ENCODE measurements around the gene RDH14.

Gene RDH14

DNA sequence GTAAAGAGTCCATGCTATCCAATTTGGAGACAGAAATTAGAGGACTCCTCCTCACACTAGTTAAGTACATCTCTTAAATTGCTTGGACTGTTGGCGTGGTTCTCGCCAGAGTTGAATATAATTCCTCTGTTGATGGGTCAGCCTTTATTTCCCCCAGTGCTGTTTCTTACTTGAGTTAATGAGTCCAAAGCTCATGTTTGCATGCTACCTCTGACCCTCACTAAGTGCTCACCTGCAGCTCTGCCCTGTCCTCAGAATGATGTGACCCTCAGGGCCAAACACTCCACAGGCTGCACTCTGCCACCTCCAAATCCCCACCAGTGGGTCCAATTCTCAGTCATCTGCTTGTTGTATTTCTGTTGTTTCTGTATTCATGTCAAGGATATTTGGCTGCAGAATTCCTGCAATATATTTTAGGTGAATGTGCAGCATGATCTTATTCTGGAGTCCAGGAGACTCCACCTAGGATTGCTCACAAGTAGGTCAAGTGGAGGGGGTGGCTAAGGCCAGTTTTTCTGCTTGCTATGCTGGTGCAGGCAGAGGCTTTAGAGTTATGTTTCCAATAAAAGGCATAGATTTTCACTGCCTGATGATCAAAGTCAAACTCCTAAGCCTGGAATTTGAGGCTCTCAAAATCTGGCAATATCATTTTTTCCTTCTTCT lies 37.8 kb downstream of the RDH14 start:
- no peak for DNase-seq (ENCODE audit: low read depth in 1 of 2, low spot score in 1 of 2)

DNA sequence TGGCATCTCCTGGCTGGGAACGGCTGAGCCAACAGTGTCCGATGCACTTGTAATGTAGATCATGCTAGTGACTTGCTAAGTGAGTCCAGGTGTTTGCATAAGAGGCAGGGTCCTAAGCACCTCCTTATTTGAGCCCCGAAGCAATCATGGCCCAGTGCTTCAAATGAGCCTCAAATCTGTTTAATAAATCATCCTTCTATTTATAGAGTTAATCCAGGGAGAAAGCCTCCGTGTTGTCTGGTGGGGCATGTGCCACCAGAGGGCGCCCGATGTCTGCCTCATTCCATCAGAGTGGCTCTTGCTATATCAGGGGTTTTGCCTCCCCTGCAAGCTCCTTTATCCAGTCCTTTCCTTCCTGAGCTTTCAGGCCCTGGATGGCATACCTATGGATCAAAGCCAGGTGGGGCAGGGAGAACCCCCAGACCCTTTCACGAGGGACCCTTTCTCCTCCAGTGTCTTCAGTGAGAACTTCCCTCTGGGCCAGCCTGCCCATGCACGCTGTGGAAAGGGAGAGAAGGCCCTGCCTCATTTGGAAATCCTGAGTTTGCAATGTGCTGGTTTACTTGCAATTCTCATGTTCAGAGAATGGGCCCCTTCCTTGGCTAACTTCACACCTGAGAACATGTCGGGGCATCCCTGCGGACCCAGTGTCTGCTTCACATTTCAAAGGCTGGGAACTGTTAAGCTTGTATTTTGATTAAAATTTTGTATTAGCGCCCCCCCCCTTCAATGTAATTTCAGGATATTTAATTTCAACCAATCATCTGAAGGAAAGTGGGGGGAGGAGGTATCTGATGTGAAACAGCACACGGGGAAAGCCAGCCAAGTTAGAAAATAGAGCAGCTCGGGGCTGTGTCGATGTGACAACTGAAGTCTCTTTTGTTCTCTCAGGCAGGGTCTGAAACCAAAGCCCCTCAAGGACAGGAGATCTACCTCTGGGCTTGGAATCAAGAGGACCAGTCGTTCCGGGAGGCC lies 39.7 kb downstream of the RDH14 start:
- DNase-seq (ENCODE audit: low read depth in 1 of 2, low spot score in 1 of 2): peak; percentile 58 to 67

DNA sequence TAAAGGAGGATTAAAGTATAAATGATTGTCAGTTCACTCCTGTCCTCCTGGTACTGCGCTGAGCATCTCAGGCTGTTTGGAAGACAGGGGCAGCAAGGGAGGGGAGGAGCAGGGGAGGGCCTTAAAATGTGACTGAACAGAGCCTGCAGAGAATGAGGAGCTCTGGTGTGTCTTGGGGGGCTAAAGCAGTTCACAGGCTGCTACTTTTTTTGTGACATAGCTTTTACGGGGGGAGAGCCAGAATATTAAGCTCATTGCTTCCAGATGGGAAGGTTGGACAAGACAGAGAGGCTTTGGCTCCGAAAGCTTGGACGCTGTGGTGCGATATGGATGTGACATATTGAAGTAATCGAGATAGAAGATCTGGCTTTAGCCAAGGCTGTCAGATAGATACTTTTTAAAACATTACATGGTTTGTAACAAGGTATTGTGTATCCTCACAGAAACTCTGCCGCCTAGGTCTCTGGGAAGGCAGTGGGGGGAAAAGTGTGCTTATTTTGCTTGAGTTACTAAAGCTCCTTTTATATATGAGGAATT lies 40.5 kb downstream of the RDH14 start:
- no peak for DNase-seq (ENCODE audit: low read depth in 1 of 2, low spot score in 1 of 2)

DNA sequence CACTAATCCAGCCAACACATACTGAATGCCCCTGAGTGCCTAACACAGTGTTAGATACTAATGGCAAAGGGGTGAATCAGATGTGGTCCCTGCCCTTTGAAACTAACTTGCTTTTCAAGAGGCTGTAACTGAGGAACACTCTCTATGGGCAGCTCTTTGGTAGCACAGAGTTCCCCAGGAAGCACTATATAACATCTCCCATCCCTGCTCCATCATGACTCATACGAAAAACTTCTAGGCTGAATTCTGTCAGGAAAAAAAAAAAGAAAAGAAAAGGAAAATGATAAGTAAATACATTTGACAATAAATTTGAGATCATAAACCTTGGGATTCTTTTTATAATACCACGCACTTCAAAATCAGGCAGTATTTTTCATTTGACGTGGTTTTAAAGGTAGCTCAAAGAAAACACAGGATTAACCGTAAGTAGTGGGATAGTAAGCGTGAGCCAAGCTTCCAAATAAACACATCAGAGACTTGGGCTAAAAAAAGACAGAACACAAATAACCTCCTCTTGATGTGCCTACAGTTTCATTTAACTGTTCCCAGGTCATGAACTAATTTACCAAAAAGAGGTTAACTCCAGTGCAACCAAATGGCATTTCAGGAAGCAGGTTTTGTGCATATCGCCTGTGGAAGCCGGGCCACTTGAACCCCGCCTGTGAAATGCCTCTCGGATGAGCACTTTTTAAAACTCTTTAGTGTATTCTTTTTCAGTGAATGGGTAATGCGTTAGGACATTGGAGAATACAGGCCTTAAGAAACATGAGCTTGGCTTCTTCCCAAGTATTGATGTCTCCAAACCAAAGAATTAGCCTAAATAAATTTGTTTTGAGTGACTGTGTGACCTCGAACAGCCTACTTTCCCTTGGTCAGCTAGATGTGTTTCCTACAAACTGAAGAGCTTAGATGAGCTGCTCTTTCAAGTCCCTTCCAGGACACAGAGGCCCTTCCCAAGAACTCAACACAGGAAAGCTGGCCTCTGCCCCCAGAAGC lies 42.0 kb downstream of the RDH14 start:
- DNase-seq (ENCODE audit: low read depth in 1 of 2, low spot score in 1 of 2): no peak

DNA sequence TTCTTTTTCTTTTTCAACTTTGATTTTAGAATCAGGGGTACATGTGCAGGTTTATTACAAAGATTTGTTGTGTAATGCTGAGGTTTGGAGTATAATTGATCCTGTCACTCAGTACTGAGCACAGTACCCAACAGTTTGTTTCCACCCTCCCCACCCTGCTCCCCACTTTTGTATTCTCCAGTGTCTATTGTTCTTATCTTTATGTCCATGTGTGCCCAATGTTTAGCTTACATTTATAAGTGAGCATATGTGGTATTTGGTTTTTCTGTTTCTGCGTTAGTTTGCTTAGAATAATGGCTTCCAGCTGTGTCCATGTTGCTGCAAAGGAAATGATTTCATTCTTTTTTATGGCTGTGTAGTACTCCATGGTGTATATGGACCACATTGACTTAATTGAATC lies 43.1 kb downstream of the RDH14 start:
- no peak for DNase-seq (ENCODE audit: low read depth in 1 of 2, low spot score in 1 of 2)

DNA sequence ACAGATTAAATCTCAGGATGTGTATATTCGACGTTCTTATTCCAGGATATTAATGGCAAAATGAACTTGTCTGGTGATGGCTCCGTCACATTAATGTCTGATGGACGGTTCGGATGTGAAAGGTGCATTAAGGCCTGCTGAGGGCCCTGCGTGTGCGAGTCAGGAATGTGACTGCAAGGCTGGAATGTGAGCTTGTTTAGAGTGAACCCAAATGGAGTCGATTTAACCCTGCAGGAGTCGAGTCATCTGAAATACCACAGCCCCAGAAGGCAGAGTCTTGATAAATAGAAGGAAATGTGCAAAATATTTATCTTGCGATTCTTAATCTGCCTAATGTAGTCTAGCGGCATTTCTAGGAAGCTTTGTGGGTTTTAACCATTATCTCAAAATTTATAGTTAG lies 44.3 kb downstream of the RDH14 start:
- DNase-seq (ENCODE audit: low read depth in 1 of 2, low spot score in 1 of 2): no peak

DNA sequence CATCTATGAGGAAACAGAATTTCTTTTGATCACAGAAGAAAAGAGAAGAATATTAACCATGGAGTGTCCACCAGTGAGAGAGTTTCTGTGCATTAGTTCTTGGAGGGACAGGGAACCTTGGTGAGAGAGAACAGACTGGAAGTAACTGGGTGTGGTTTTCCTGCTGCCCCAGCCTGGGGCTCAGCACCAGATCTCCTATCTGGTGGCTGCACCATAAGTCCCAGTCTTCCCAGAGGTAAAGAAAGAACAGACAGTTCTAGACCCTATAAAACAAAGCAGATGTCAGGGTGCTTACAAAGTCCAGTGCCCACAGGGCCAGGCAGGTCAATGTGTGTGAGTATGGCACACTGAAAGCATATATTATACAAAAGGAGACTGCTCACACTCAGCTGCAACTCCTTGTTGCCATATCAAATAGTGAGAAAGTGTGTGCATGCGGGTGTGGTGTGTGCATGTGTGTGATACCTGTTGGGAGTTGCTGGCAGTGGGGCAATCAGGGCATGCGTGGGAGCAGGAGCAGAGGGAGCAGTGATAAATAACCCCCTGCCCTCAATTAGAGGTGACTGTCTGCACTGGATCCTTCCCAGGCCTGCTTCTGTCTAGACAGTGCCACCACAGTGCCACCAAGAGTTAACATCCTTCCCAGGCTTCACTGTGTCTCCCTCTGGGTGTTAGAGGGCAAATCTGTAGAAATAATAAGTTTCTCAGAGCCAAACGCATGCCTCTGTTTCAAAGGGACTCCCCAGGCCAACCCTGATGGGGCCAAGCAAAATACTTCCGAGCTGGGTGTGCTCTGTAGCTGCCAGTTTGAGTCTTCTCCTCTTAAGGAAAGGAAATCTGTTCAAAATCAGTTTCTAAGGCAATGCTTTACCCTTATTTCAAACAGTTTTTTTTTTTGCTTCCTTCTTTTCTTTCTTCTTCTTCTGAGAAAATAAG lies 45.7 kb downstream of the RDH14 start:
- no peak for DNase-seq (ENCODE audit: low read depth in 1 of 2, low spot score in 1 of 2)

DNA sequence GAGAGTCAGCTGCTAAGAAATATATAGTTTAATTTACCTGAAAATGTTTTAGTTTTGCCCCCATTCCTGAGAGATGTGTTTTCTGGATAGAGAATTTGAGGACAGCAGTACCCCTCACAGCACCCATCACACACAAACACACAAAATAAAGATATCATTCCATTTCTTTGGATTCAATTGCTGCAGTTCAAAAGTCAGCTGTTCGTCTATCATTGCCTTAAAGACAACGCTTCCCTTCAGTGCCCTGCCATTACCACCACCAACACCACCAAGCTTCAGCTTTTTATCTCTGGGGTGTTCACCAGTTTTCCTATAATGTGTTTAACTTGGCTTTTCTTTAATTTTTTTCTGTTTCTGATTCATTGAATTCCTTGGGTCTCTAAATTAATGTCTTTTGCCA lies 49.7 kb downstream of the RDH14 start:
- DNase-seq (ENCODE audit: low read depth in 1 of 2, low spot score in 1 of 2): no peak

DNA sequence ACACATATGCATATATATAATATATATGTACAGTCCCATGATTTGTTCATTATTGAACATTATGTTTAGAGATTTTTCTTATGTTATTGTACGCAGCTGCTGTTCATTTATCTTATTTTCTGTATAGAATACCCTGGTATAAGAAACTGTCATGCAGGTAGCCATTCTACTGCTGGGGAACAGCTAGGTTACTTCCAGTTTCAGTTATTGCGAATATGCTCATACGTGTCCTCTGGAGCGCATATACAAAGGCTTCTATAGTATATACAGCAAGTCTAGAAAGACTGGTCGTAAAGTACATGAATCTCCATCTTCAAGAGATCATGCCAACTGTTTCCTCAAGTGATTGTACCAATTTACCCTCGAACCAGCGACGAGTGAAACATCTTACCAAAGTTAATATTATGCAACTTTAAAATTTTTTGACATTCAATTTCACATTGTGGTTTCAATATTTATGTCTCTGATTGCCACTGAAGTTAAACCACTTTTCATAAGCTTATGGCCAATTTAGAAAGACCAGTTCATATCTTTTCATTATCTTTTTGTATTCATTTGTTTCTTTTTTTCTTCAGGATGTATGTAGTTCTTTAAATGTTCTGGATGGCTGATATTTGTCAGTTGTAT lies 53.5 kb downstream of the RDH14 start:
- no peak for DNase-seq (ENCODE audit: low read depth in 1 of 2, low spot score in 1 of 2)

DNA sequence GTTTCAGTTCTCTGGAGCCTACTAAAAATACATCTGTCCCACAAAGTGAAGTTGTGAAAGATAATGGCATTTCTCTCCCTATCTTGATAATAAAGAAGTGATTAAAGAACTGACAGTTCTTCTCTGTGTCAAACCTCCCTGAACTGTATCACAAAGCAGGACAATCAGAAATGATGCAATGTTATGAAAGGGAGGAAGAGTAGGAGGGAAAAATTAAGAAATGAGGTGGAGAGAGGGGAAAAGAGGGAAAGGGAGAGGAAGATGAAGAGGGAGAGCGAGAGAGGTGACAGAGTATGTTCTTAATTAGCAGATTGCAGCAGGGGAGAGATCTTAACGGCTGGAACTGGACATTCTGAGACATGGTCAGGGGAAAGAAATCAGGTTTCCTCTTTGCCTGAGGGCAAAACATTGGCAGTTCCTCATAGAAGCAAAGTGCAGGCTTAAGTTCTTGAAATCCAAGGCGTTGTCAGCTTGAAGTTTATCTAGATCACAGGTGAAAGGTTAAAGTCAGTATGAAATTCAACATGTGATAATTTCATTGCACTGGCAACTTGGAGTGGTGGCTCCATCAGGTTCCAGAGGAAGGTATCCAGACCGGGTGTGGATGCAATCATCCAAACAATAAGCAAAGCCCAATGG lies 54.6 kb downstream of the RDH14 start:
- no peak for DNase-seq (ENCODE audit: low read depth in 1 of 2, low spot score in 1 of 2)

All from activated CD4-positive, alpha-beta T cell treated with anti-CD3 and anti-CD28 coated beads, Interleukin-2, amount 50 U/mL, for 24 hours (primary cell).